RPMI8226 (cell line): ENCODE results near the gene ZNF526.
"Not testable (repeated sequence)": the region's sequence is repeated elsewhere in the genome, so short reads cannot be mapped to it uniquely, and the experiment has no call there.

Experiments
- DNase-seq: peaks from one replicate; pipeline ENCODE4 v3.0.0-alpha.2; 2015

ZNF526 gene

DNA sequence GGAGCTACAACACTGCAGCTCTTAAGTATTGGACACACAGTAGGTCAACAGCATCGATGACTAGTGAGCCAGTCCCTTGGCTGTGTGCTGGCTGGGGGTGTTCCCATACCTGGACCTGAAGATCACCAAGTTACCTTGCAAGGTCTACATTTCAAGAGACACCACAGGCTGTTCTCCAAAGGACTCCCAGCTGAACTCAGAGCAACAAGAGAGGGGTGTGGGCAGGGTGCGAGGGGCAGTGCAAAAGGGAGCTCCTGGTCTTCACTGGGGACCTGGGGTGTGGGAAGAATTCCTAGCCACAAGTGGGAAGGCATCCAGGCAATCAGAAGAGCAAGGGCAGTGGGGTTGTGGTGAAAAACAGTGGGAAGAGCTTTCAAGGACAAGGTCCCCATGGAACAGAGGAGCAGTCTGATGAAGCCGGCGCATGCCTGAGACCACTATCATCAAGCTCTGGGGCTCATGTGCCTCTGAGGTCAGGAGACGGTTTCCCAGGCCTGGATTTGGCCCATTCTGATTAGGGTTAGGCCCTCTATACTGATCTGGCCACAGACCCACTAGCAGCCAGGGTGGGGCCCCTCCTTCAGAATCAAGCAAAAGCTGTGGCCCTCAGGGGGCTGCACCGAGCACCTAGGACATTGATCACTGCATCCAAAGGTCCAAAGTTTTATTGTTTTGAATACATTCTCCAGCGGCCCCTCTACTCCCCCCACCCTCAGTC lies 27.0 kb downstream of the ZNF526 start:
- DNase-seq: no peak

- no peak for DNase-seq
Measured at GRCh38 chr19:42247640-42248199, 27.6 kb downstream of the ZNF526 start.

- no peak for DNase-seq
Measured at GRCh38 chr19:42248270-42249148, 28.4 kb downstream of the ZNF526 start.

DNA sequence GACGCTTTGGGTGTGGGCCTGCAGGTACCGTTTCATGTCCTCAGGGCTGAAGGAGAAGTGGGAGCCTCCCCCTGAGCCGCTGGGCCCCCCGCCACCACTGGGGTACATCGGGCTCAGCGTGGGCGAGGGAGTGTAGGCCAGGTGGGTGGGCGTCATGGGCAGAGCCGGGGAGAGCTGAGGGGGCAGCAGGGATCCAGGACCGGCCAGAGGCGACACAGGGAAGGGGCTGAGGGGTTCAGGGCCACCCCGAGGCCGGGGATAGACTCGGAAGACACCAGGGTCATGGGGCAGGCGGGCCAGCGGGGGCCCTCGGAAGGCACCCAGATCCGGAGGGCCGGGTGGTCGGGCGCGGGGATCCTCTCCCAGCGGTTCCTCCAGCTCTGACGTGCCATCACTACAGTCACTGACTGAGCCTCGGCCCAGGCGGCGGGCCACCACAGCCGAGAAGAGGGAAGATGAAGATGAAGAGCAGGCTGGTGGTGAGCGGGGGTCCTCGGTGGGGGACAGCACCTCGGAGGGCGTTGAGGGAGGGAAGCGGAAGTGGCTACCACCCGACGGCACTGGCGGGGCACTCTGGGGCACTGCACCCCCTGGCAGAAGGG lies 29.1 kb downstream of the ZNF526 start:
- no peak for DNase-seq

DNA sequence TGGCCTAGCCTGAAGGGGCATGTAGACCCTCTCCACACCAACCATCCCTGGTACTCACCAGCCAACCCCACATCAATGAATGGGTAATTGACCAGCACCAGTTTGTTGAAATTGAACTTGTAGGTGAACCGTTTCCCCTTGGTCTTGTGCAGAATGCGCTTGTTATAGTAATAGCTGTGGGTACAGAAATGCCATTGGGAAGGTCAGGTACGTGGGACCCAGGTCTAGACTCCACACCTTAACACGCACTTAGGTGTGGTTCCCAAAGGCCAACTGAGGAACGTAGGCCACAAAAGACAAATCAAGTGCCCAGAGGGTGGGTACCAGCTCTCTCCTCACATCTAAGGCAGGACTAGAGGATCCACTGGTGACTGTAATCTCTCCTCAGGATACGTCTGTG lies 29.7 kb downstream of the ZNF526 start:
- no peak for DNase-seq

DNA sequence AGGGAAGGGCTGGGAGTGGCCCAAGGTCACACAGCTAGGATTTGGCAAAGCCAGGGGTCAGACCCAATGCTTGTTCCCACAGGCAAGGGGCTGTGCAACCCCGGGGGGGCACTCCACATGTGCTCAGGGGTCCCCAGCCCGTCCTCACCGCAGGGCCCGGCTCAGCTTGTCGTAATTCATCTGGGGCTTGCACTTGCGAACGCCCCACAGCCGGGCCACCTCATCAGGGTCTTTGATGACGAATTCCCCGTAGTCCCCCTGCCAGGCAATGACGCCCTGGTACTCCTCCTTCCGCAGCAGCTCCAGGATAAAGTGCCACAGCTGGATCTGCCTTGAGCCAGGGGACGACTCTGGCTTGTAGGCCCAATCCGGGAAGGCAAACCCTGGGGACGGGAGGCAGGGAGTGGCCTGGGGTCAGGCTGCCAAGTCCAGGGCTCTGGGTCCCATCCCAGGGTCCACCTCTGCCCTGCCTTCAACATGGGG lies 30.1 kb downstream of the ZNF526 start:
- DNase-seq: no peak

- no peak for DNase-seq
Measured at GRCh38 chr19:42250666-42251531, 30.8 kb downstream of the ZNF526 start.

DNA sequence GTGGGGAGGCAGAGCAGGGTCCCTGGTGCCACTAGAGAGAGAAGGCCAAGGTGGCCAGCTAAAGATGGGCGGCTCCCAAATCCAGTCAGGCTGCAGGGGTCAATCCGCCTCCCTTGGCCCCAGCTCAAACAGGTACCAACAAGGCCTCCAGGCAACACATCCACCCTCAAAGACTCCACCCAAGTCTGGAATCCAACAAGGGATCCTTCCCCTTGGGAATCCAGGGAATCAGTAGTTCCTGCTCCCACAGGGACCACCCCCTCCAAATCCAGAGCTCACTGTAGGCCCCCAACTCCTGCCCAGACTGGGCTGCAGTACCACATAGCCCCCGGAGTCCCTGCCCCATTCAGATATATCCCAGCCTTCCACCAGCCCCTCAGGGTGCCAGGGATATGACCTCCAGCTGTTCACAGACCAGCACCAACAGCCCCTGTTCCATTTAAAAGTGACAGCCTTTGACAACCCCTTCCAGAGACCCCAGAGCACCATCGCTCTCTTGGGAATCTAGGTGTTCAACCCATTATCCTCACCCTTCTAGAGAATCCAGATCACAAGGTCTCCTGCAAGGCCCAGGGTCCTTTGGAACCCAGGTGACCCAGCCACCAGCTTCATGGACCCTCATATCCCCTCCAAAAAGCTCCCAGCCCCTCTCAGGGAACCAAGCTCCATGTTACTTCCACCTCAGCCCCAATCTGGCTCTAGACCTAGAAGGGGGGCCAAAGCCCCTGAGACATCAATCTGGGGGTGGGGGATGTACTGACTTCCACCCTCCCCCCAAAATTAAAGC lies 31.7 kb downstream of the ZNF526 start:
- DNase-seq: no peak

- DNase-seq: no peak
Measured at GRCh38 chr19:42252365-42253244, 32.5 kb downstream of the ZNF526 start.

DNA sequence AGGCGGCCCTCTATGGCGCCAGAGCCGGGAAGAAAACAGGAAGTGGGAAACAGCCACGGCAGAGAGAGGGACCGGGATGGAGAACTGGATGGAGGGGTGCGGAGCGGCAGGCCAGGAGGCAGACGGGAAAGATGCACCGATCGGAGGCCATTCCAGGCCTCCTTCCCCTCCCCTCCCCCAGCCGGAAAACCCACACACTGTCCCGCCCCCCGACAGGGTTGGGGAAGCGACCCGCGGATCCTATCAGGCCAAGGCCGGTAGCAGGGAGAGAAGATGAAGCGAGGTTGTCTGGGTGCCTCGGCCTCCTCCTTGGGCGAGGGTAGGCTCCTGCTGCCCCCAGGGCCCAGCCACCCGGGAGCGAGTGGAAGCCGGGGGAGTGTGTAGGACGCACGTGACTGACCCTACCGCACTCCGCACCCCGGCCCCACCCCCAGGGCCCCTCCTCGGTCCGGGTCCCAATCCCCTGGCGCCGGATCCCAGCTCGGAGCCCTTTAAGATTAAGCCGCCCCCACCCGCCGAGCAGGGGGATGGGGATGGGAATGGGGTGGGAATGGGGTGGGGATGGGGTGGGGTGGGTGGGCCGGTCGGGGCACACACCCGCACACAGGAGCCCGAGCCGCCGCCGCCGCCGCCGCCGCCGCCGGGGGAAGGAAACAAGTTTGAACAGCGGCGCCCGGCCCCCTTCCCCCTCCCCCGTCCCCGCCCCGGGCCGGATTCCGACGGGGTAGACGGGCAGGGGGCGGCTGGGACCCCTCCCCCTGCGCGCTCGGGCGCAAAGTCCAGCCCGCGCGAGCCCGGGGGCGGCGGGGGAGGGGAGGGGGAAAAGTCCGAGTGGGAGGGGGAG lies 33.4 kb downstream of the ZNF526 start:
- peak; percentile 51 for DNase-seq

DNA sequence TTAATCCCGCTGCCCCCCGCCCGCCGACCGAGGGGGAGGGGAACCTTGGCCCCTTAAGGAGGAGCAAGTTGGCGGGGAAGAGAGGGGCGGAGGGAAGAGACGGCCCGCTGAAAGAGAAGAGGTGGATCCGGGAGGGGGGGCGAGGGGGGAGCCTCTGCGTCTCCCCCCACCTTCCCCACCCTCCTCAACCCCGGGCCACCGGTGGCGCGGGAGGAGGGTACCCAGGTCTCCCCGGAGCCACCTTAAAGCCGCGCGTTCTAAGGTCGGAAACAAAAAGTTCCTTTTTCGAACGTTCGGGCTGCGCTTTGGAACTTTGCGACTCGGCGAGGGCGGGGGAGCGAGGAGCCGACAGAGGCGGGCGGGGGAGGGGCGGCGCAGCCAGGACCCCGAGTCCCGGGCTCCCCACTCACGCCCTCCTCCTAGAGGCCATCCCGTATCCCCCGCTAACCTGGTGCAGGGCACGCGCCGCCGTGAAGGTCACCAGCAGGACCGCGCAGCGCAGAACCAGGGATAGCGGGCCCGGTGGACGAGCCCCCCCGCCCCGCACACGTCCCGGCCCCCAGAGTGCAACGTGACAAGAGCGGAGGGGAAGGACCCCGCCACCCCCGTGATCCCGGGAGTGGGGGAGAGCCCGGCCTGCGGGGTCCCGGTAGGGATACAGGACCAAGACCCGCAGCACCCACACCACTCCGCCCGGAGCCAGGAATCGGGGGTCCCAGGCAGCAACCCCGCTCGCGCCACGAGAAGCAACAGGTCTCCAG lies 34.2 kb downstream of the ZNF526 start:
- DNase-seq: peak; percentile 79

DNA sequence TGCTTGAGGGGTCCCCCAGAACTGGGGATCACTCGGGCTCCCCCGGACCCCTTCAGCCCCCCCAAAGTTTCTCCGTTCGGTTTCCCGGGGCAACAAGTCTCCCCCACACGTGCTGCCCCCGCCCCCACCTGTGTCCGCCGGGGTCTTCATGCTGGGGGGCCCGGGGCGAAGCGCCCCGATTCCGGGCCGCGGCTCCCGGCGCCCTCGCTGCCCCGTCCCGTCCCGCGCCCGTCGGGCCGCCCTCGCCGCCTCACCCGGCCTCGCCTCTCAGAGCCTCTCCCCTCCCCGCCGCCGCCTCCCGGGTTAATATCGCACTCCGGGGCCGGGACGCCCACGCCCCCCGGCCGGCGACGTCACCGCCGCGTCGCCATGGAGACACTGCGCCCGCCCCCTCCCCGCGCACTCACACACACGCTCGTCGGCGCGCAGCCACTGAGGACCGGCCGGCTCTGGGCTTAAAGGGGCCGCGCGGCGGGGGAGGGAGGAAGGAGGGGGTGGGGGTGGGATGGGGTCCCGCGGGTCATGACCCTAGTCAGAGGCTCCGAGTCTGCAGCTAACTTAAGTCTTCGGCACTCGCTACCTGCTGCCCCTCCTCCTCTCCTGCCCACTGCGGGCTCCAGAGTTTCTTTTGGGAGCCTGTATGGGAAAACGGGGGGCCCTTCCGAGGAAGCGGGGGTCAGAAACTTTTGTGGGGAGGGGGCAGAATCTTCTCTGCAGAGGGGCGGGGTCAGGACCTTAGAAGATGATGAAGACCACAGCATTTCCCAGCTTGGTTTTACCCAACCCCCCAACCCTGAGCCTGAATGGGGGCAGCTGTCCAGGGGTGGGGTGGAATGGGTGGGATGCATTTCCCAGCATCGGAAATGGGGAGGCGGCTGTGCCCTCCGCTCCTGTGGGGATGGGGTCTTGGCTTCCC lies 35.0 kb downstream of the ZNF526 start, which contains the start of gene ERF:
Gene ERF (minus strand): TSS at position 279 of the 916 bp plus-strand sequence. CDS start 129 bp downstream, at position 150.
- peak; percentile 89 for DNase-seq

- peak; percentile 18 for DNase-seq
Measured at GRCh38 chr19:42255766-42256745, 35.9 kb downstream of the ZNF526 start.

DNA sequence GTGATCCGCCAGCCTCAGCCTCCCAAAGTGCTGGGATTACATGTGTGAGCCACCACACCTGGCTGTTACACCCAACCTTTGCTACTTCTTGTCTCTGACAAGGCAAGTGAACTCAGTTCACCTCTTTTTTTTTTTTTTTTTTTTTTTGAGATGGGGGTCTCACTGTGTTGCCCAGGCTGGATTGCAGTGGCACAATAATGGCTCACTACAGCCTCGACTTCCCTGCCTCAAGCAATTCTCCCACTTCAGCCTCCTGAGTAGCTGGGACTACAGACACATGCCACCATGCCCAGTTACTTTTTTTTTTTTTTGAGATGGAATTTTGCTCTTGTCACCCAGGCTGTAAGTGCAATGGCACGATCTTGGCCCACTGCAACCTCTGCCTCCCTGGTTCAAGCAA lies 37.7 kb downstream of the ZNF526 start:
- DNase-seq: not testable (repeated sequence)

DNA sequence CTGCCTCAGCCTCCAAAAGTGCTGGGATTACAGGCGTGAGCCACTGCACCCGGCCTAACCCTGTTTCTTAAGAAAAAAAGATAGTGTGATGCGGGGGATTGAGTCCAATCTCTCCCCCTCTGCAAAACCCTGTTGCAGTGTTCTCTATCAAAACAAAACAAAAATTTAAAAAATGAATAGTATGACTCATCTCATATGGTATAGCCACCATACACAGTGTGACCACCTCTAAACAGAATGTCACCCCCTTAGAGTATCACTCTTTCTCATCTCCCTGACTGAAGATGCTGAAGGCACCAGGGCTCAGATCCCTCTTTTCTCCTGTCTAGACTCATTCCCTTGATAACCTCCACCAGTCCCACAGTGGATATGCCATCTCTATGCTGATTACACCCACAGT lies 41.7 kb downstream of the ZNF526 start:
- no peak for DNase-seq

DNA sequence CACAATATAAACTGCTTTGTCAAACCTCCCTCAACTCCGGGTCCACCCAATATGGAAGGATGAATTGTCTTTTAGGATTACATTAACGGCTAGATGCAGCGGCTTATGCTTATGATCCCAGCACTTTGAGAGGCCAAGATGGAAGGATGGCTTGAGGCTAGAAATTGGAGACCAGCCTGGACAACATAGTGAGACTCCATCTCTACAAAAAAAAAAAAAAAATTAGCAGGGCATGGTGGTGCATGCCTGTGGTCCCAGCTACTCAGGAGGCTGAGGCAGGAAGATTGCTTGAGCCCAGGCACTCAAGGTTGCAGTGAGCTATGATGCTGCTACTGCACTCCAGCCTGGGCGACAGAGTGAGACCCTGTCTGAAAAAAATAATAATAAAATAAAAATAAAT lies 46.0 kb downstream of the ZNF526 start:
- DNase-seq: not testable (repeated sequence)
